HL-60 (cell line): ENCODE measurements around the gene CACNA1E.

Experiments
- DNase-seq, 2 experiments: peaks; one replicate each; pipeline ENCODE4 v3.0.0-alpha.2; 2010 to 2020; ENCODE audit warnings: low read depth in 1 of 2, low spot score in 1 of 2
- H3K27ac ChIP-seq: fragments of 250-450 bp; sonication (Bioruptor Pico); replicated peaks from 2 replicates; pipeline ENCODE4 v1.5.1; 2020; ENCODE audit warnings: mild to moderate bottlenecking, moderate library complexity
- H3K27me3 ChIP-seq: fragments of 250-450 bp; sonication (Bioruptor Pico); 2 replicates; pipeline ENCODE4 v1.5.1; 2021; ENCODE audit warnings: mild to moderate bottlenecking, moderate library complexity; ENCODE audit not compliant: insufficient read depth, poor library complexity, severe bottlenecking
- H3K4me3 ChIP-seq: replicated peaks from 2 replicates; pipeline ENCODE4 v1.5.1; 2011; ENCODE audit warnings: mild to moderate bottlenecking, control low read depth, low read length; ENCODE audit not compliant: insufficient read depth
- CTCF ChIP-seq: IDR thresholded peaks from one replicate; pipeline ENCODE4 v1.5.1; 2011; ENCODE audit warnings: low read length, control low read depth, inconsistent platforms; ENCODE audit not compliant: insufficient read depth
- GABPA ChIP-seq: IDR thresholded peaks from 2 replicates; pipeline ENCODE4 v1.6.1; 2012; ENCODE audit warnings: low read depth
- POLR2AphosphoS5 ChIP-seq: IDR thresholded peaks from 2 replicates; pipeline ENCODE4 v1.6.1; 2012; ENCODE audit warnings: low read depth
- REST ChIP-seq: IDR thresholded peaks from 2 replicates; pipeline ENCODE4 v1.6.1; 2012; ENCODE audit warnings: low read depth; ENCODE audit not compliant: insufficient replicate concordance
- SPI1 ChIP-seq: IDR thresholded peaks from 2 replicates; pipeline ENCODE4 v1.6.1; 2012; ENCODE audit warnings: low read depth, mild to moderate bottlenecking, borderline replicate concordance

CACNA1E gene

GRCh38 chr1:181737056-181737455 is 253.7 kb downstream of the CACNA1E start:
- H3K4me3 ChIP-seq = no peak overlapping the region
- no peak overlapping the region for H3K27ac ChIP-seq
- no peaks in the 10 kb centered on the region for H3K27me3 ChIP-seq
- DNase-seq = no peak
- no peak for TF ChIP-seq REST
- no peak for TF ChIP-seq GABPA
- TF ChIP-seq SPI1 = no peak
- TF ChIP-seq POLR2AphosphoS5 = no peak
- no peak for TF ChIP-seq CTCF

GRCh38 chr1:181739214-181739613 is 255.9 kb downstream of the CACNA1E start:
- no peaks in the 10 kb centered on the region for H3K27me3 ChIP-seq
- no peak for TF ChIP-seq POLR2AphosphoS5
- no peak for TF ChIP-seq REST

GRCh38 chr1:181742426-181742825 is 259.1 kb downstream of the CACNA1E start:
- TF ChIP-seq GABPA = no peak
- no peak for TF ChIP-seq REST
- TF ChIP-seq SPI1 = no peak
- TF ChIP-seq POLR2AphosphoS5 = no peak
- no peak for TF ChIP-seq CTCF
- Histone ChIP-seq H3K4me3 (no peak overlapping the region), H3K27me3 (no peaks in the 10 kb centered on the region), H3K27ac (no peak overlapping the region)
- no peak for DNase-seq

More at GRCh38 chr1:181739214-181739613, 255.9 kb downstream of the CACNA1E start:
- no peak overlapping the region for H3K27ac ChIP-seq
- no peak overlapping the region for H3K4me3 ChIP-seq
- DNase-seq = no peak
